GM12892 (cell line): ENCODE data around the gene CAPN12.

Source experiments
- POLR2A ChIP-seq: IDR thresholded peaks from 2 replicates; pipeline ENCODE4 v1.6.1; 2011; ENCODE audit warnings: low read depth, low read length, control low read depth
- POLR2AphosphoS5 ChIP-seq: IDR thresholded peaks from 2 replicates; pipeline ENCODE4 v1.6.1; 2011; ENCODE audit warnings: low read depth, low read length, control low read depth
- TAF1 ChIP-seq: IDR thresholded peaks from 2 replicates; pipeline ENCODE4 v1.6.1; 2011; ENCODE audit warnings: low read depth, mild to moderate bottlenecking, control low read depth, low read length, borderline replicate concordance

DNA sequence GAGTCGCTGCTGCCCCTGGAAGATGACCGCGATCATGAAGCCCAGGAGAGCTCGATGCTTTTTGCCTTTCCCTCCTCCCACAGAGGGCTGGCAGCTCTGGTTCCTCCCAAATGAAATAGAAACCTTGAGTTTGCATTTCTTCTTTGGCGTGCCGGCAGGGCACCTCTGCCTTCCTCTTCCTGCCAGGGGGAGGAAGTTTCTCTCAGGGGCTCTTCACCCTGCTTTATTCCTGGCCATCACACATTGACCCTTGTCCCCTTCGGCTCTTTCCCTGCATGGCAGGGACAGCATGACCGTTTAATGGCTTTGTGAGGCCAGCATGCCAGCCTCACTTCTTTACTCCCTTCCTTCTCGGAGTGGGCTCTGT is 49.0 kb downstream of the CAPN12 start:
- TF ChIP-seq TAF1 (no peak), POLR2AphosphoS5 (no peak), POLR2A (no peak)
